ENCODE measurements around the gene NUDT14.

The NUDT14 gene

GRCh38 chr14:105199093-105199492 is 18.0 kb upstream of the NUDT14 start:
- DNase-seq (ENCODE audit: low spot score) = no peak

- no peak for DNase-seq (ENCODE audit: low spot score)
These were observed 17.5 kb upstream of the NUDT14 start for GRCh38 chr14:105198588-105198987.

- DNase-seq (ENCODE audit: low spot score) = no peak
These were observed 16.1 kb upstream of the NUDT14 start for GRCh38 chr14:105197211-105197641.

- DNase-seq (ENCODE audit: low spot score) = no peak
These were observed 15.3 kb upstream of the NUDT14 start for GRCh38 chr14:105196265-105196960.

GRCh38 chr14:105195522-105196264 is 14.6 kb upstream of the NUDT14 start:
- DNase-seq (ENCODE audit: low spot score) = no peak

GRCh38 chr14:105195051-105195450 is 13.9 kb upstream of the NUDT14 start:
- no peak for DNase-seq (ENCODE audit: low spot score)

- DNase-seq (ENCODE audit: low spot score) = no peak
These were observed 13.0 kb upstream of the NUDT14 start for GRCh38 chr14:105193916-105194782.

- no peak for DNase-seq (ENCODE audit: low spot score)
These were observed 12.0 kb upstream of the NUDT14 start for GRCh38 chr14:105192866-105193731.

GRCh38 chr14:105187935-105188524 is 6.9 kb upstream of the NUDT14 start:
- no peak for DNase-seq (ENCODE audit: low spot score)

GRCh38 chr14:105187116-105187515 is 6.0 kb upstream of the NUDT14 start:
- no peak for DNase-seq (ENCODE audit: low spot score)

GRCh38 chr14:105185973-105186372 is 4.9 kb upstream of the NUDT14 start:
- DNase-seq (ENCODE audit: low spot score) = no peak

GRCh38 chr14:105185001-105185400 is 3.9 kb upstream of the NUDT14 start:
- no peak for DNase-seq (ENCODE audit: low spot score)

GRCh38 chr14:105184461-105184860 is 3.3 kb upstream of the NUDT14 start:
- no peak for DNase-seq (ENCODE audit: low spot score)

GRCh38 chr14:105182296-105183020 is 1.3 kb upstream of the NUDT14 start:
- DNase-seq (ENCODE audit: low spot score) = no peak

GRCh38 chr14:105181549-105182295 is 610 bp upstream of the NUDT14 start:
- DNase-seq (ENCODE audit: low spot score) = no peak

GRCh38 chr14:105179191-105179590 is 1.9 kb downstream of the NUDT14 start:
- no peak for DNase-seq (ENCODE audit: low spot score)

GRCh38 chr14:105178868-105179140 is 2.3 kb downstream of the NUDT14 start:
- no peak for DNase-seq (ENCODE audit: low spot score)

GRCh38 chr14:105178069-105178867 is 2.8 kb downstream of the NUDT14 start:
- DNase-seq (ENCODE audit: low spot score) = no peak

GRCh38 chr14:105177082-105177481 is 4.0 kb downstream of the NUDT14 start:
- no peak for DNase-seq (ENCODE audit: low spot score)
